A549 (cell line): ENCODE results near the gene CUX1.

Experiments
- CHD4 ChIP-seq: fragments of 200-600 bp; sonication (generic); IDR thresholded peaks from 2 replicates; pipeline ENCODE4 v1.6.1; 2016; ENCODE audit warnings: antibody characterized with exemption, mild to moderate bottlenecking, borderline replicate concordance
- EP300 ChIP-seq, 2 experiments: fragments of >200 bp; sonication (Bioruptor Twin); formaldehyde crosslinking; IDR thresholded peaks; 2 replicates in 1 of 2; 3 replicates in 1 of 2; pipeline ENCODE4 v1.6.1; 2016 to 2017
- JUN ChIP-seq, 2 experiments: fragments of >200 bp; sonication (Bioruptor Twin); formaldehyde crosslinking; IDR thresholded peaks; 2 replicates in 1 of 2; 3 replicates in 1 of 2; pipeline ENCODE4 v1.6.1; 2016 to 2017
- MAFK ChIP-seq: fragments of 450-650 bp; IDR thresholded peaks from 2 replicates; pipeline ENCODE4 v1.6.1; 2014; ENCODE audit not compliant: partially characterized antibody
- MYC ChIP-seq: IDR thresholded peaks from 2 replicates; pipeline ENCODE4 v1.6.1; 2012; ENCODE audit warnings: mild to moderate bottlenecking, inconsistent platforms, low read length, improper control_type of control experiment, borderline replicate concordance
- POLR2A ChIP-seq: IDR thresholded peaks from 2 replicates; pipeline ENCODE4 v1.6.1; 2012; ENCODE audit warnings: mild to moderate bottlenecking, low read length
- RAD21 ChIP-seq, 2 experiments: fragments of >200 bp in 1 of 2; sonication (Bioruptor Twin) in 1 of 2; formaldehyde crosslinking in 1 of 2; IDR thresholded peaks in 1 of 2; conservative IDR thresholded peaks in 1 of 2; 2 replicates in 1 of 2; 3 replicates in 1 of 2; pipeline ENCODE4 v1.6.1; 2012 to 2018; ENCODE audit warnings: inconsistent platforms in 1 of 2
- RCOR1 ChIP-seq: fragments of 150-350 bp; IDR thresholded peaks from 2 replicates; pipeline ENCODE4 v1.6.1; 2014; ENCODE audit warnings: antibody characterized with exemption, low read length, low read depth
- ZFP36 ChIP-seq: fragments of 450-650 bp; IDR thresholded peaks from 2 replicates; pipeline ENCODE4 v1.6.1; 2014; ENCODE audit warnings: borderline replicate concordance; ENCODE audit not compliant: partially characterized antibody
- TF ChIP-seq, protein P1 (sequence below): fragments of >200 bp; sonication (Bioruptor Twin); formaldehyde crosslinking; IDR thresholded peaks from 3 replicates; pipeline ENCODE4 v1.5.1; 2016
- TF ChIP-seq, protein P2 (sequence below): IDR thresholded peaks from 2 replicates; pipeline ENCODE4 v1.6.1; 2012; ENCODE audit warnings: low read depth, borderline replicate concordance
- TF ChIP-seq, protein P3 (sequence below): fragments of 200-600 bp; sonication (generic); IDR thresholded peaks from 2 replicates; pipeline ENCODE4 v1.6.1; 2016; ENCODE audit warnings: antibody characterized with exemption, mild to moderate bottlenecking, moderate library complexity
- TF ChIP-seq, protein P4 (sequence below): fragments of 450-650 bp; IDR thresholded peaks from 2 replicates; pipeline ENCODE4 v1.6.1; 2014; ENCODE audit warnings: antibody characterized with exemption

DNA sequence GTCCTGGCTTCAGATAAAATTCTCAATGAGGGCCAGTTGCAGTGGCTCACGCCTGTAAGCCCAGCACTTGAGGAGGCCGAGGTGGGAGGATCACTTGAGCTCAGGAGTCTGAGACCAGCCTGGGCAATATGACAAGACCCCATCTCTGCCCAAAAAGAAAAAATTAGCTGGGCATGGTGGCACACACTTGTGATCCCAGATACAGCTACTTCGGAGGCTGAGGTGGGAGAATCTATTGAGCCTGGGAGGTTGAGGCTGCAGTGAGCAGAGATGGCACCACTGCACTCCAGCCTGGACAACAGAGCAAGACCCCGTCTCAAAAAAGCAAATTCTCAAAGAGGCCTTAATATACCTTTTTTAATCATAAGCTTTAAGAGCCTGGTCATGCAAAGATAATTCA lies 142.9 kb downstream of the CUX1 start:
- TF ChIP-seq RCOR1 (no peak), RAD21 (conservative IDR thresholded peaks at IDR 0.05 in 1 of 2, IDR thresholded peaks at IDR 0.05 in 1 of 2) (no peak), EP300 (IDR thresholded peaks at IDR 0.05) (no peak), MAFK (no peak), POLR2A (no peak), MYC (no peak), JUN (IDR thresholded peaks at IDR 0.05) (no peak), CHD4 (no peak), ZFP36 (no peak)
- TF ChIP-seq, protein P1, sequence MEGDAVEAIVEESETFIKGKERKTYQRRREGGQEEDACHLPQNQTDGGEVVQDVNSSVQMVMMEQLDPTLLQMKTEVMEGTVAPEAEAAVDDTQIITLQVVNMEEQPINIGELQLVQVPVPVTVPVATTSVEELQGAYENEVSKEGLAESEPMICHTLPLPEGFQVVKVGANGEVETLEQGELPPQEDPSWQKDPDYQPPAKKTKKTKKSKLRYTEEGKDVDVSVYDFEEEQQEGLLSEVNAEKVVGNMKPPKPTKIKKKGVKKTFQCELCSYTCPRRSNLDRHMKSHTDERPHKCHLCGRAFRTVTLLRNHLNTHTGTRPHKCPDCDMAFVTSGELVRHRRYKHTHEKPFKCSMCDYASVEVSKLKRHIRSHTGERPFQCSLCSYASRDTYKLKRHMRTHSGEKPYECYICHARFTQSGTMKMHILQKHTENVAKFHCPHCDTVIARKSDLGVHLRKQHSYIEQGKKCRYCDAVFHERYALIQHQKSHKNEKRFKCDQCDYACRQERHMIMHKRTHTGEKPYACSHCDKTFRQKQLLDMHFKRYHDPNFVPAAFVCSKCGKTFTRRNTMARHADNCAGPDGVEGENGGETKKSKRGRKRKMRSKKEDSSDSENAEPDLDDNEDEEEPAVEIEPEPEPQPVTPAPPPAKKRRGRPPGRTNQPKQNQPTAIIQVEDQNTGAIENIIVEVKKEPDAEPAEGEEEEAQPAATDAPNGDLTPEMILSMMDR: no peak
- TF ChIP-seq, protein P2, sequence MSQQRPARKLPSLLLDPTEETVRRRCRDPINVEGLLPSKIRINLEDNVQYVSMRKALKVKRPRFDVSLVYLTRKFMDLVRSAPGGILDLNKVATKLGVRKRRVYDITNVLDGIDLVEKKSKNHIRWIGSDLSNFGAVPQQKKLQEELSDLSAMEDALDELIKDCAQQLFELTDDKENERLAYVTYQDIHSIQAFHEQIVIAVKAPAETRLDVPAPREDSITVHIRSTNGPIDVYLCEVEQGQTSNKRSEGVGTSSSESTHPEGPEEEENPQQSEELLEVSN: no peak
- TF ChIP-seq, protein P3, sequence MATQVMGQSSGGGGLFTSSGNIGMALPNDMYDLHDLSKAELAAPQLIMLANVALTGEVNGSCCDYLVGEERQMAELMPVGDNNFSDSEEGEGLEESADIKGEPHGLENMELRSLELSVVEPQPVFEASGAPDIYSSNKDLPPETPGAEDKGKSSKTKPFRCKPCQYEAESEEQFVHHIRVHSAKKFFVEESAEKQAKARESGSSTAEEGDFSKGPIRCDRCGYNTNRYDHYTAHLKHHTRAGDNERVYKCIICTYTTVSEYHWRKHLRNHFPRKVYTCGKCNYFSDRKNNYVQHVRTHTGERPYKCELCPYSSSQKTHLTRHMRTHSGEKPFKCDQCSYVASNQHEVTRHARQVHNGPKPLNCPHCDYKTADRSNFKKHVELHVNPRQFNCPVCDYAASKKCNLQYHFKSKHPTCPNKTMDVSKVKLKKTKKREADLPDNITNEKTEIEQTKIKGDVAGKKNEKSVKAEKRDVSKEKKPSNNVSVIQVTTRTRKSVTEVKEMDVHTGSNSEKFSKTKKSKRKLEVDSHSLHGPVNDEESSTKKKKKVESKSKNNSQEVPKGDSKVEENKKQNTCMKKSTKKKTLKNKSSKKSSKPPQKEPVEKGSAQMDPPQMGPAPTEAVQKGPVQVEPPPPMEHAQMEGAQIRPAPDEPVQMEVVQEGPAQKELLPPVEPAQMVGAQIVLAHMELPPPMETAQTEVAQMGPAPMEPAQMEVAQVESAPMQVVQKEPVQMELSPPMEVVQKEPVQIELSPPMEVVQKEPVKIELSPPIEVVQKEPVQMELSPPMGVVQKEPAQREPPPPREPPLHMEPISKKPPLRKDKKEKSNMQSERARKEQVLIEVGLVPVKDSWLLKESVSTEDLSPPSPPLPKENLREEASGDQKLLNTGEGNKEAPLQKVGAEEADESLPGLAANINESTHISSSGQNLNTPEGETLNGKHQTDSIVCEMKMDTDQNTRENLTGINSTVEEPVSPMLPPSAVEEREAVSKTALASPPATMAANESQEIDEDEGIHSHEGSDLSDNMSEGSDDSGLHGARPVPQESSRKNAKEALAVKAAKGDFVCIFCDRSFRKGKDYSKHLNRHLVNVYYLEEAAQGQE: no peak
- TF ChIP-seq, protein P4, sequence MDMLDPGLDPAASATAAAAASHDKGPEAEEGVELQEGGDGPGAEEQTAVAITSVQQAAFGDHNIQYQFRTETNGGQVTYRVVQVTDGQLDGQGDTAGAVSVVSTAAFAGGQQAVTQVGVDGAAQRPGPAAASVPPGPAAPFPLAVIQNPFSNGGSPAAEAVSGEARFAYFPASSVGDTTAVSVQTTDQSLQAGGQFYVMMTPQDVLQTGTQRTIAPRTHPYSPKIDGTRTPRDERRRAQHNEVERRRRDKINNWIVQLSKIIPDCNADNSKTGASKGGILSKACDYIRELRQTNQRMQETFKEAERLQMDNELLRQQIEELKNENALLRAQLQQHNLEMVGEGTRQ: no peak
